ENCODE measurements around the gene ADAMTS18.

ADAMTS18 gene

GRCh38 chr16:77396461-77396860 is 38.4 kb downstream of the ADAMTS18 start:
- H3K4me3 ChIP-seq (ENCODE audit: low read length) = no peak overlapping the region
- no peaks in the 10 kb centered on the region for H3K36me3 ChIP-seq (ENCODE audit: control insufficient read depth, insufficient read depth, low read length)
- H3K27ac ChIP-seq (ENCODE audit: low read length) = no peak overlapping the region
- no peak for DNase-seq (ENCODE audit: low read depth, low spot score)
- H3K9me3 ChIP-seq (ENCODE audit: control insufficient read depth, insufficient read depth, low read length) = no peaks in the 10 kb centered on the region
- peaks cover 2% of the 10 kb centered on the region; the same call in 1 of the 2 replicates for H3K4me1 ChIP-seq (ENCODE audit: control insufficient read depth, insufficient read depth, low read length)
- no peaks in the 10 kb centered on the region for H3K27me3 ChIP-seq (ENCODE audit: control insufficient read depth, insufficient read depth, low read length)
- WGBS (ENCODE audit: insufficient coverage, insufficient read length) = no CpG with 5 or more reads among the region's 3 CpGs

DNA sequence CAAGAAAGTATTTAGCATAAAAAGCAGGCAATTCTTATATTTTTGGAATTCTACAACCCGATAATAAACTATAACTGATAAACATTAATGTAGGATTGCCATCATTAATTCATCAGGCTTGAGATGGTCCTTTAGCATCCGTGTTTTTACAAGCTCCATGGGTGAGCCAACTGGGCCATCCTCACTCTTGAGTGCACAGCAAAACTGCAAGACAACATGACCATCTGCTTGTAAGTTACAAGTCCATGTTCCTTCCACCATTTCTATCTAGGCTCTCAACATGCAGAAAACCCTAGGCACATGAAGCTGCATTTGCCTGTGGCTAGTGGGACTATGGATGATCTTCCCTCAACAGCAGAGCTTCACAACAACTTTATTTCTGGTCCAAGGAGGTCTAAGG is 40.1 kb downstream of the ADAMTS18 start:
- Histone ChIP-seq H3K27ac (ENCODE audit: low read length) (no peak overlapping the region), H3K27me3 (ENCODE audit: control insufficient read depth, insufficient read depth, low read length) (no peaks in the 10 kb centered on the region), H3K4me3 (ENCODE audit: low read length) (no peak overlapping the region), H3K9me3 (ENCODE audit: control insufficient read depth, insufficient read depth, low read length) (no peaks in the 10 kb centered on the region), H3K36me3 (ENCODE audit: control insufficient read depth, insufficient read depth, low read length) (no peaks in the 10 kb centered on the region), H3K4me1 (ENCODE audit: control insufficient read depth, insufficient read depth, low read length) (peaks cover 2% of the 10 kb centered on the region; the same call in 1 of the 2 replicates)
- WGBS (ENCODE audit: insufficient coverage, insufficient read length) = no CpG with 5 or more reads among the region's 2 CpGs
- no peak for DNase-seq (ENCODE audit: low read depth, low spot score)

DNA sequence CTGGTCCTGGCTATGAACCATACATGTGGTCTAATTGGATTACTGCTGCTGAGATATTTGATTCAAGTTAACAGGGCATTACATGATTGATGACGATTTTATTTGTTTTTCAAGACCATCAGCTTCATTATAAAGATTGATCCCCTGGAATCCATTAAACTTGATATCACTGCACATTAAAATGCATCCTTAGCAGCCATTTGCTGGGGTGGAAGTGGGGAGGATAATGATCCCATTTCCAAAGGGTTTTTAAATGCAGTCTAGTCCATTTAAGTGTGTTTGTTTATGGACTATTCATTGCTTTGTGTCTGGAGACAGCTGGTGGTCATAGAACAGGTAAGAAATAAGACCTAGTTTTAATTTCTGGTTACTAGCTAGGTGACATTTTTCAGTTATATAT is 40.9 kb downstream of the ADAMTS18 start:
- H3K36me3 ChIP-seq (ENCODE audit: control insufficient read depth, insufficient read depth, low read length) = no peaks in the 10 kb centered on the region
- no peaks in the 10 kb centered on the region for H3K9me3 ChIP-seq (ENCODE audit: control insufficient read depth, insufficient read depth, low read length)
- H3K27me3 ChIP-seq (ENCODE audit: control insufficient read depth, insufficient read depth, low read length) = no peaks in the 10 kb centered on the region
- no CpG with 5 or more reads among the region's 1 CpG for WGBS (ENCODE audit: insufficient coverage, insufficient read length)
- H3K4me3 ChIP-seq (ENCODE audit: low read length) = no peak overlapping the region
- no peak for DNase-seq (ENCODE audit: low read depth, low spot score)
- H3K4me1 ChIP-seq (ENCODE audit: control insufficient read depth, insufficient read depth, low read length) = peaks cover 2% of the 10 kb centered on the region; the same call in 1 of the 2 replicates
- no peak overlapping the region for H3K27ac ChIP-seq (ENCODE audit: low read length)

- whole genome bisulfite sequencing (ENCODE audit: insufficient coverage, insufficient read length) = no CpG with 5 or more reads among the region's 3 CpGs
- H3K9me3 ChIP-seq (ENCODE audit: control insufficient read depth, insufficient read depth, low read length) = no peaks in the 10 kb centered on the region
- no peak for DNase-seq (ENCODE audit: low read depth, low spot score)
- H3K27me3 ChIP-seq (ENCODE audit: control insufficient read depth, insufficient read depth, low read length) = no peaks in the 10 kb centered on the region
- no peaks in the 10 kb centered on the region for H3K4me1 ChIP-seq (ENCODE audit: control insufficient read depth, insufficient read depth, low read length)
- no peak overlapping the region for H3K4me3 ChIP-seq (ENCODE audit: low read length)
- H3K27ac ChIP-seq (ENCODE audit: low read length) = no peak overlapping the region
- no peaks in the 10 kb centered on the region for H3K36me3 ChIP-seq (ENCODE audit: control insufficient read depth, insufficient read depth, low read length)
These were observed 47.0 kb downstream of the ADAMTS18 start for GRCh38 chr16:77387815-77388209.

DNA sequence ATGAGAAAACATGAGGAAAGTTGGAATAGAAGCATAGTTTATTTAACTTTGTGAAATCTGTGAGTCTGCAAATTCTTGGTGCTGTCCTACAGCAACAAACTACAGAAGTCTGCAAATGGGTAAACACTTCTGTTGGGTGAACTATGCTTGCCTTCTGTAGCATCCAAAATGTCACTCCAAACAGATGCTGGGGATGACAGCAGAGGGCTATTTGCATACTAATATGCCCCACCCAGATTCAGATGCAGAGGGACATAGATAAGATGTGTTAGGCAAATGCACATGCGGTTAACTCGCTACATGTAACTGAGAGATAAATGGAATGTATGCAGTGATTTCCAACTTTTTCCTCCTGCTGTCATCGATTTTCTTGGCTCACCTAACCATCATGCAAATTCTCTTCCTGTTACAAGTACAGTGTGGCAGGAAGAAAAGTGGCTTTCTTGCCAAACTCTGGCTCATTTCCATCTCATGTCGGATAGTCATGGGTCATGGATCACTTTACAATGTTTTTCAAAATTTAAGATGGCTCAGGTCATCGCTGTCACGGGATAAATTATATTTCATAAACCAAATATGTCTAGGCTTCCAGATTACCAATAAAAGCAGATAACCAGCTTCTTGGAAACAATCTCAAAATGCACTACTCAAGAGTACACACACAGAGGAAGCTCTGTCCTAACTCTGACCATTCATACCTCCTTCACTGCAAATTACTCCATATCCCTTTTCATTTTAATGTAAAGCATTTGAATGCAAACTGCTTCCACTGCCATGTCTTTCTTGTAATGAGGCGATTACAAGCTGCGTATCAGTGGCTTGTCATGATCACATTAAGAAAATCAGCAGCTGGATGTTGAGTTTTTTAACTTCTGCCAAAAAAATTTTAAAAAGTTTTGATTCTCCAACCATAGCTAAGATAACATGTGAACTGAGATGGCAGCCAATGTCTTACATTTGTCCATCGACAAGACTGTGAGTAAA is 47.7 kb downstream of the ADAMTS18 start:
- no peaks in the 10 kb centered on the region for H3K36me3 ChIP-seq (ENCODE audit: control insufficient read depth, insufficient read depth, low read length)
- H3K4me3 ChIP-seq (ENCODE audit: low read length) = no peak overlapping the region
- WGBS (ENCODE audit: insufficient coverage, insufficient read length) = no CpG with 5 or more reads among the region's 9 CpGs
- no peak for DNase-seq (ENCODE audit: low read depth, low spot score)
- no peaks in the 10 kb centered on the region for H3K4me1 ChIP-seq (ENCODE audit: control insufficient read depth, insufficient read depth, low read length)
- H3K9me3 ChIP-seq (ENCODE audit: control insufficient read depth, insufficient read depth, low read length) = no peaks in the 10 kb centered on the region
- H3K27me3 ChIP-seq (ENCODE audit: control insufficient read depth, insufficient read depth, low read length) = no peaks in the 10 kb centered on the region
- no peak overlapping the region for H3K27ac ChIP-seq (ENCODE audit: low read length)

GRCh38 chr16:77385481-77385880 is 49.4 kb downstream of the ADAMTS18 start:
- Histone ChIP-seq H3K4me1 (ENCODE audit: control insufficient read depth, insufficient read depth, low read length) (no peaks in the 10 kb centered on the region), H3K9me3 (ENCODE audit: control insufficient read depth, insufficient read depth, low read length) (no peaks in the 10 kb centered on the region), H3K36me3 (ENCODE audit: control insufficient read depth, insufficient read depth, low read length) (no peaks in the 10 kb centered on the region), H3K27ac (ENCODE audit: low read length) (no peak overlapping the region), H3K4me3 (ENCODE audit: low read length) (no peak overlapping the region), H3K27me3 (ENCODE audit: control insufficient read depth, insufficient read depth, low read length) (no peaks in the 10 kb centered on the region)
- no peak for DNase-seq (ENCODE audit: low read depth, low spot score)
- WGBS (ENCODE audit: insufficient coverage, insufficient read length) = no CpG with 5 or more reads among the region's 3 CpGs

- no peaks in the 10 kb centered on the region for H3K4me1 ChIP-seq (ENCODE audit: control insufficient read depth, insufficient read depth, low read length)
- no peaks in the 10 kb centered on the region for H3K36me3 ChIP-seq (ENCODE audit: control insufficient read depth, insufficient read depth, low read length)
- H3K27ac ChIP-seq (ENCODE audit: low read length) = no peak overlapping the region
- no peak overlapping the region for H3K4me3 ChIP-seq (ENCODE audit: low read length)
- H3K9me3 ChIP-seq (ENCODE audit: control insufficient read depth, insufficient read depth, low read length) = no peaks in the 10 kb centered on the region
- WGBS (ENCODE audit: insufficient coverage, insufficient read length) = no CpG with 5 or more reads among the region's 8 CpGs
- DNase-seq (ENCODE audit: low read depth, low spot score) = no peak
- no peaks in the 10 kb centered on the region for H3K27me3 ChIP-seq (ENCODE audit: control insufficient read depth, insufficient read depth, low read length)
These were observed 51.1 kb downstream of the ADAMTS18 start for GRCh38 chr16:77383606-77384187.

DNA sequence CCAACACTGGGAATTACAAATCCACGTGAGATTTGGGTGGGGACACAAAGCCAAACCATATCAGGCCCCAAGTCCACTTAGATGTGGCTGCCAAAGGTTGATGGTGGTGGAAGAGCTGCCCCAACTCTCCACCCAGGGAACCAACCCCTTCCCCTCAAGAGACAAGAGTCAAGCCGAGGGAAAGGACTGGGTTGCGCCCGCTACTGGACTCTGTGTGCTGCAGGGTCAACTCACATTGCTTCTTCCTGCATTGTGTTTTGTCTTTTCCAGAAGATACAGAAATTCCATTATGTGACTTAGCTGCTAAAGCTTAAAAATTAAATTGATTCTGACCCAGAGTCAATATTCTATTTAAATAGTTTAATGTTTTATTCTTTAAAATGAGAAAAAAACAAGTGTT is 58.5 kb downstream of the ADAMTS18 start:
- DNase-seq (ENCODE audit: low read depth, low spot score) = peak; percentile 37
- Histone ChIP-seq H3K36me3 (ENCODE audit: control insufficient read depth, insufficient read depth, low read length) (no peaks in the 10 kb centered on the region), H3K4me1 (ENCODE audit: control insufficient read depth, insufficient read depth, low read length) (peaks cover 1% of the 10 kb centered on the region; the same call in 1 of the 2 replicates), H3K4me3 (ENCODE audit: low read length) (no peak overlapping the region), H3K27ac (ENCODE audit: low read length) (no peak overlapping the region), H3K27me3 (ENCODE audit: control insufficient read depth, insufficient read depth, low read length) (no peaks in the 10 kb centered on the region), H3K9me3 (ENCODE audit: control insufficient read depth, insufficient read depth, low read length) (no peaks in the 10 kb centered on the region)
- no CpG with 5 or more reads among the region's 4 CpGs for WGBS (ENCODE audit: insufficient coverage, insufficient read length)

DNA sequence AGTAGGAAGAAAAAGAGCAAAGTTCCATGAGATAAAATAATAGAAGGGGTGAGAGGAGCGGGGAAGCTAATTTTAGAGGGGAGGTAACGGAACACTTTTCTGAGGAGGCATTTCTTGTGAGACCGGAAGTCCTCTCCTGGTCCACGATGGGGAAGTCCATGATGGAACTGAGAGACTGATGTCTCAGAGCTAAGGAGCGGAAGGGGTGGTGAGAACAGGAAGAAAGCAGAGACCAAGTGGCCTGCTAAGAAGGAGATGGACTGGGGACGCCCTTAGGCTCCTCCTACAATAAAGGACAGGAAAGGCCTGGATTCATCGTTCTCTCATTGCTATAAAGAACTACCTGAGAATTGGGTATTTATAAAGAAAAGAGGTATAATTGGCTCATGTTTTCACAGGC is 59.4 kb downstream of the ADAMTS18 start:
- H3K9me3 ChIP-seq (ENCODE audit: control insufficient read depth, insufficient read depth, low read length) = no peaks in the 10 kb centered on the region
- 100% methylated on average over 2 of the region's 7 CpGs for WGBS (ENCODE audit: insufficient coverage, insufficient read length)
- no peak overlapping the region for H3K27ac ChIP-seq (ENCODE audit: low read length)

GRCh38 chr16:77374384-77374783 is 60.5 kb downstream of the ADAMTS18 start:
- Histone ChIP-seq H3K9me3 (ENCODE audit: control insufficient read depth, insufficient read depth, low read length) (no peaks in the 10 kb centered on the region), H3K4me1 (ENCODE audit: control insufficient read depth, insufficient read depth, low read length) (peaks cover 1% of the 10 kb centered on the region; the same call in 1 of the 2 replicates), H3K4me3 (ENCODE audit: low read length) (no peak overlapping the region), H3K27me3 (ENCODE audit: control insufficient read depth, insufficient read depth, low read length) (no peaks in the 10 kb centered on the region), H3K36me3 (ENCODE audit: control insufficient read depth, insufficient read depth, low read length) (no peaks in the 10 kb centered on the region), H3K27ac (ENCODE audit: low read length) (no peak overlapping the region)
- no peak for DNase-seq (ENCODE audit: low read depth, low spot score)
- WGBS (ENCODE audit: insufficient coverage, insufficient read length) = no CpG with 5 or more reads among the region's 1 CpG

More for the DNA sequence above, 59.4 kb downstream of the ADAMTS18 start:
- no peak for DNase-seq (ENCODE audit: low read depth, low spot score)
- Histone ChIP-seq H3K4me3 (ENCODE audit: low read length) (no peak overlapping the region), H3K4me1 (ENCODE audit: control insufficient read depth, insufficient read depth, low read length) (peaks cover 1% of the 10 kb centered on the region; the same call in 1 of the 2 replicates), H3K27me3 (ENCODE audit: control insufficient read depth, insufficient read depth, low read length) (no peaks in the 10 kb centered on the region), H3K36me3 (ENCODE audit: control insufficient read depth, insufficient read depth, low read length) (no peaks in the 10 kb centered on the region)
